ENCODE results near the gene SCN3A. TPM values are rescaled to one million over a fixed set of nuclear protein-coding genes. Genes with fewer than 3 reads are reported as not detected.

The SCN3A gene
- polyA plus RNA-seq, 1 donor (not counting 4 experiments of a cell fraction or from before 2014, with no cell fraction given), result 0.01 TPM

DNA sequence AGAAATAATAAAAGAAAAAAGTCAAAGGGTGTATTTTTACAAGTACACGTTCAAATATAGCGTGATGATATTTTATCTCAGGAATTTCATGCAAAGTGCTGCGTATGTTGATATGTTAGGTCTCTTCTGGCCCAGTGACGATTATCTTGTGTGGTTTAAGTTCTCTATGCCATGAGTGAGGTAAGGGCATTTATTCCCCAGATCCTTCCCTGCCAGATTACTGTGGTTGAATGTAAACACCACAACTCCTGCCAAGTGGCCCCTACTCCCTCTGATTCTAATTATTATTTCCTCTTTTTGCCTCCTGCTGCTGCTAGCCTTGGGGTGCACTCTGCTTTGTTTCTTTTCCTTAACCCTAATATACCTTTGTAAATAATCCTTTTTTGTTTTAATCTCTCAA lies 47.5 kb upstream of the SCN3A start:
- dilution Hi-C loops (cut with MboI; ENCODE audit: extremely low pct_ligation_motif_present, low sequenced_read_pairs), result no loop called here
- Histone ChIP-seq H2AFZ (ENCODE audit: control insufficient read depth, low read length) (no peak overlapping the region), H3K9me1 (ENCODE audit: control insufficient read depth, extremely low read depth, insufficient read depth, low read length) (no peaks in the 10 kb centered on the region), H3K4me1 (ENCODE audit: control insufficient read depth, extremely low read depth, insufficient read depth, low read length) (no peaks in the 10 kb centered on the region), H3K27ac (ENCODE audit: control insufficient read depth, insufficient read depth, low read length) (no peak overlapping the region), H3K4me3 (ENCODE audit: control insufficient read depth in 2 of 3, extremely low read depth in 1 of 3, insufficient read depth in 2 of 3, low read depth in 1 of 3, low read length in 3 of 3) (no peak overlapping the region), H4K20me1 (ENCODE audit: control insufficient read depth, extremely low read depth, insufficient read depth, low read length) (no peaks in the 10 kb centered on the region), H3K36me3 (ENCODE audit: control insufficient read depth in 2 of 2, extremely low read depth in 1 of 2, insufficient read depth in 2 of 2, low read length in 2 of 2) (no peaks in the 10 kb centered on the region), H3K4me2 (ENCODE audit: control insufficient read depth, extremely low read depth, insufficient read depth, low read depth, low read length) (no peak overlapping the region), H3K9ac (ENCODE audit: control insufficient read depth, extremely low read depth, insufficient read depth, low read length) (no peak overlapping the region), H3K79me2 (ENCODE audit: control insufficient read depth, insufficient read depth, low read length) (no peaks in the 10 kb centered on the region), H3K9me3 (ENCODE audit: control insufficient read depth, low read depth, low read length) (no peaks in the 10 kb centered on the region), H3K27me3 (ENCODE audit: control insufficient read depth, extremely low read depth, insufficient read depth, low read length) (no peaks in the 10 kb centered on the region)
- TF ChIP-seq, protein P1, sequence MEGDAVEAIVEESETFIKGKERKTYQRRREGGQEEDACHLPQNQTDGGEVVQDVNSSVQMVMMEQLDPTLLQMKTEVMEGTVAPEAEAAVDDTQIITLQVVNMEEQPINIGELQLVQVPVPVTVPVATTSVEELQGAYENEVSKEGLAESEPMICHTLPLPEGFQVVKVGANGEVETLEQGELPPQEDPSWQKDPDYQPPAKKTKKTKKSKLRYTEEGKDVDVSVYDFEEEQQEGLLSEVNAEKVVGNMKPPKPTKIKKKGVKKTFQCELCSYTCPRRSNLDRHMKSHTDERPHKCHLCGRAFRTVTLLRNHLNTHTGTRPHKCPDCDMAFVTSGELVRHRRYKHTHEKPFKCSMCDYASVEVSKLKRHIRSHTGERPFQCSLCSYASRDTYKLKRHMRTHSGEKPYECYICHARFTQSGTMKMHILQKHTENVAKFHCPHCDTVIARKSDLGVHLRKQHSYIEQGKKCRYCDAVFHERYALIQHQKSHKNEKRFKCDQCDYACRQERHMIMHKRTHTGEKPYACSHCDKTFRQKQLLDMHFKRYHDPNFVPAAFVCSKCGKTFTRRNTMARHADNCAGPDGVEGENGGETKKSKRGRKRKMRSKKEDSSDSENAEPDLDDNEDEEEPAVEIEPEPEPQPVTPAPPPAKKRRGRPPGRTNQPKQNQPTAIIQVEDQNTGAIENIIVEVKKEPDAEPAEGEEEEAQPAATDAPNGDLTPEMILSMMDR (optimal IDR thresholded peaks at IDR 0.05 in 1 of 3, IDR thresholded peaks at IDR 0.05 in 1 of 3, conservative IDR thresholded peaks at IDR 0.05 in 1 of 3; ENCODE audit: extremely low read depth in 1 of 3, insufficient read depth in 2 of 3, low read length in 3 of 3), result no peak
- TF ChIP-seq EZH2 (IDR thresholded peaks at IDR 0.05; ENCODE audit: low read length), result no peak
- FAIRE-seq, result no peak
- DNase-seq (ENCODE audit: low read depth, low spot score), result no peak

DNA sequence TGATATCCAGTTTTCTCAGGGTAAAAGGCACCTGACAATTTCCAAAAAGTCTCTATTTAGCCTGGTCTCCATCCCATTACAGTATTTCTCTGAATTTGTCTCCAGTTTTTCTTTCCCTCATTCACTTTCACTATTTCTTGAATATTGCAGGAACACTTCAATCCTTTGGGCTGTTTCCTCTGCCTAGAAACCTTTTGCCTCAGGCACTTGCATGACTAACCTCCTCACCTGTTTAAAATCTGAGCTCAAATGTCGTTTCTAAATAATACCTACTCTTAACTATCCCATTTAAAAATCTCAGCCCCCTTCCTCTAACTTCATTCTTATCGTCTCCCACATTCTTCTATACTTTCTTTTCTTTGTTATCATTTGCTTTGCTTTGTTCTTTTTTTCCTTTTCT lies 44.4 kb upstream of the SCN3A start:
- H3K9me3 ChIP-seq (ENCODE audit: control insufficient read depth, low read depth, low read length), result no peaks in the 10 kb centered on the region
- no peak overlapping the region for H3K4me3 ChIP-seq (ENCODE audit: control insufficient read depth in 2 of 3, extremely low read depth in 1 of 3, insufficient read depth in 2 of 3, low read depth in 1 of 3, low read length in 3 of 3)
- no peaks in the 10 kb centered on the region for H3K27me3 ChIP-seq (ENCODE audit: control insufficient read depth, extremely low read depth, insufficient read depth, low read length)
- no peaks in the 10 kb centered on the region for H4K20me1 ChIP-seq (ENCODE audit: control insufficient read depth, extremely low read depth, insufficient read depth, low read length)
- H3K79me2 ChIP-seq (ENCODE audit: control insufficient read depth, insufficient read depth, low read length), result no peaks in the 10 kb centered on the region
- no peak overlapping the region for H3K27ac ChIP-seq (ENCODE audit: control insufficient read depth, insufficient read depth, low read length)
- H3K4me1 ChIP-seq (ENCODE audit: control insufficient read depth, extremely low read depth, insufficient read depth, low read length), result no peaks in the 10 kb centered on the region
- no peaks in the 10 kb centered on the region for H3K9me1 ChIP-seq (ENCODE audit: control insufficient read depth, extremely low read depth, insufficient read depth, low read length)
- dilution Hi-C loops (cut with MboI; ENCODE audit: extremely low pct_ligation_motif_present, low sequenced_read_pairs), result no loop called here
- DNase-seq (ENCODE audit: low read depth, low spot score) (no peak), FAIRE-seq (no peak)
- H2AFZ ChIP-seq (ENCODE audit: control insufficient read depth, low read length), result no peak overlapping the region
- no peak for TF ChIP-seq EZH2 (IDR thresholded peaks at IDR 0.05; ENCODE audit: low read length)
- TF ChIP-seq, protein P1 (optimal IDR thresholded peaks at IDR 0.05 in 1 of 3, IDR thresholded peaks at IDR 0.05 in 1 of 3, conservative IDR thresholded peaks at IDR 0.05 in 1 of 3; ENCODE audit: extremely low read depth in 1 of 3, insufficient read depth in 2 of 3, low read length in 3 of 3), result no peak
- H3K36me3 ChIP-seq (ENCODE audit: control insufficient read depth in 2 of 2, extremely low read depth in 1 of 2, insufficient read depth in 2 of 2, low read length in 2 of 2), result no peaks in the 10 kb centered on the region
- H3K9ac ChIP-seq (ENCODE audit: control insufficient read depth, extremely low read depth, insufficient read depth, low read length), result no peak overlapping the region
- no peak overlapping the region for H3K4me2 ChIP-seq (ENCODE audit: control insufficient read depth, extremely low read depth, insufficient read depth, low read depth, low read length)
